ENCODE data around the gene CDH23. TPM values are rescaled to one million over a fixed set of nuclear protein-coding genes. Genes with fewer than 3 reads are reported as not detected.

The CDH23 gene
- total RNA-seq, 4 donors from 2014 or later, result 14.4 to 29.6 (median 19.7) TPM

GRCh38 chr10:71502190-71502589 lies 105.5 kb downstream of the CDH23 start:
- TF ChIP-seq POLR2A (IDR thresholded peaks at IDR 0.05; ENCODE audit: low read depth) (no peak), EP300 (IDR thresholded peaks at IDR 0.05) (no peak), CTCF (IDR thresholded peaks at IDR 0.05) (no peak), POLR2AphosphoS5 (IDR thresholded peaks at IDR 0.05) (no peak)
- no peak for DNase-seq (ENCODE audit: extremely low spot score)
- Histone ChIP-seq H3K27me3 (no peaks in the 10 kb centered on the region), H3K4me1 (peaks cover 4 to 13% (median 9%) of the 10 kb centered on the region in 4 donors), H3K9me3 (no peaks in the 10 kb centered on the region), H3K27ac (replicated peaks in 1 of 4) (no peak overlapping the region), H3K4me3 (no peak overlapping the region), H3K36me3 (no peaks in the 10 kb centered on the region)
- 90% methylated on average over 1 of the region's 1 CpG for WGBS
- intact Hi-C loops (cut with DNase I), result no loop called here

- Histone ChIP-seq H3K4me3 (no peak overlapping the region), H3K27me3 (no peaks in the 10 kb centered on the region), H3K9me3 (no peaks in the 10 kb centered on the region), H3K4me1 (peaks cover 4 to 13% (median 9%) of the 10 kb centered on the region in 4 donors), H3K27ac (replicated peaks in 1 of 4) (no peak overlapping the region), H3K36me3 (no peaks in the 10 kb centered on the region)
- TF ChIP-seq POLR2A (IDR thresholded peaks at IDR 0.05; ENCODE audit: low read depth) (no peak), EP300 (IDR thresholded peaks at IDR 0.05) (no peak), POLR2AphosphoS5 (IDR thresholded peaks at IDR 0.05) (no peak), CTCF (IDR thresholded peaks at IDR 0.05) (no peak)
- DNase-seq (ENCODE audit: extremely low spot score), result no peak
- intact Hi-C loops (cut with DNase I), result no loop called here
- WGBS, result 84% methylated on average over 5 of the region's 5 CpGs
Observed at GRCh38 chr10:71502851-71503250, 106.1 kb downstream of the CDH23 start.

GRCh38 chr10:71504168-71504567 lies 107.4 kb downstream of the CDH23 start:
- H3K9me3 ChIP-seq, result no peaks in the 10 kb centered on the region
- intact Hi-C loops (cut with DNase I), result no loop called here
- H3K4me1 ChIP-seq, result peaks cover 4 to 13% (median 9%) of the 10 kb centered on the region in 4 donors
- TF ChIP-seq EP300 (IDR thresholded peaks at IDR 0.05) (no peak), POLR2AphosphoS5 (IDR thresholded peaks at IDR 0.05) (no peak), CTCF (IDR thresholded peaks at IDR 0.05) (no peak), POLR2A (IDR thresholded peaks at IDR 0.05; ENCODE audit: low read depth) (no peak)
- 91% methylated on average over 2 of the region's 2 CpGs for WGBS
- no peak overlapping the region for H3K4me3 ChIP-seq
- no peak overlapping the region for H3K27ac ChIP-seq (replicated peaks in 1 of 4)
- no peaks in the 10 kb centered on the region for H3K27me3 ChIP-seq
- H3K36me3 ChIP-seq, result no peaks in the 10 kb centered on the region
- no peak for DNase-seq (ENCODE audit: extremely low spot score)

GRCh38 chr10:71504570-71504969 lies 107.8 kb downstream of the CDH23 start:
- TF ChIP-seq POLR2AphosphoS5 (IDR thresholded peaks at IDR 0.05) (no peak), EP300 (IDR thresholded peaks at IDR 0.05) (no peak), CTCF (IDR thresholded peaks at IDR 0.05) (no peak), POLR2A (IDR thresholded peaks at IDR 0.05; ENCODE audit: low read depth) (no peak)
- intact Hi-C loops (cut with DNase I), result no loop called here
- H3K9me3 ChIP-seq, result no peaks in the 10 kb centered on the region
- DNase-seq (ENCODE audit: extremely low spot score), result no peak
- no peaks in the 10 kb centered on the region for H3K27me3 ChIP-seq
- WGBS, result 71% methylated on average over 5 of the region's 5 CpGs
- no peak overlapping the region for H3K27ac ChIP-seq (replicated peaks in 1 of 4)
- H3K4me3 ChIP-seq, result no peak overlapping the region
- H3K36me3 ChIP-seq, result no peaks in the 10 kb centered on the region
- peaks cover 4 to 13% (median 9%) of the 10 kb centered on the region in 4 donors for H3K4me1 ChIP-seq

- intact Hi-C loops (cut with DNase I), result no loop called here
Observed at GRCh38 chr10:71505862-71506261, 109.1 kb downstream of the CDH23 start.

More at GRCh38 chr10:71505862-71506261, 109.1 kb downstream of the CDH23 start:
- peaks cover 4 to 13% (median 9%) of the 10 kb centered on the region in 4 donors for H3K4me1 ChIP-seq
- no peak for DNase-seq (ENCODE audit: extremely low spot score)
- H3K36me3 ChIP-seq, result no peaks in the 10 kb centered on the region
- no peak for TF ChIP-seq POLR2A (IDR thresholded peaks at IDR 0.05; ENCODE audit: low read depth)
- TF ChIP-seq POLR2AphosphoS5 (IDR thresholded peaks at IDR 0.05), result no peak
- no peak for TF ChIP-seq EP300 (IDR thresholded peaks at IDR 0.05)
- TF ChIP-seq CTCF (IDR thresholded peaks at IDR 0.05), result no peak
- H3K27me3 ChIP-seq, result no peaks in the 10 kb centered on the region
- 96% methylated on average over 3 of the region's 3 CpGs for WGBS
- H3K27ac ChIP-seq (replicated peaks in 1 of 4), result no peak overlapping the region
- no peaks in the 10 kb centered on the region for H3K9me3 ChIP-seq
- no peak overlapping the region for H3K4me3 ChIP-seq
